Measurements from ENCODE around the gene ST3GAL2. TPM values are rescaled to one million over a fixed set of nuclear protein-coding genes. Genes with fewer than 3 reads are reported as not detected.

The ST3GAL2 gene
- total RNA-seq, 2 donors from 2014 or later = 56.4 to 57.8 TPM

DNA sequence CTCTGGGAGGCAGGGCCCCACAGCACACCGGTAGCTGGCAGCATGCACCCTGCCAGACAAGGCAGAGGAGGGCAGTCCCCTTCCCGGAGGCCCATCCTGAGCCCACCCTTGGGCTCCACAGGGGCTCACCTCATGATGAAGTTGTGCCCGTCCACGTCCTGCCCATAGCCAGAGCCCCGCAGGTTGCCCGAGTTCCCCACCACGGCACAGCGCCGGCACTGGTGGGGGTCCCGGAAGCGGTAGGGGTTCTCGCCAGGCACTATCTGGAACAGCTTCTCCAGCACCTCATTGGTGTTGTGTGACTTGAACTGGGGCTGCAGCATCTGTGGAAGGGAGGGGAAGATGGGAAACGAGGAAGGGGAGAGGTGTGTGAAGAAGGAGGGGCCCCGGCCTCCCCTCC lies 44.0 kb downstream of the ST3GAL2 start:
- Mint-ChIP-seq H3K4me1 (peaks cover 5% of the 10 kb centered on the region), H3K36me3 (ENCODE audit: low read depth) (peaks cover 51% of the 10 kb centered on the region), H3K27me3 (ENCODE audit: insufficient read depth) (no peaks in the 10 kb centered on the region), H3K4me3 (no peak overlapping the region), H3K27ac (no peak overlapping the region), H3K9me3 (no peaks in the 10 kb centered on the region)
- DNase-seq = no peak
- no peak overlapping the region for H3K27ac ChIP-seq (ENCODE audit: low read depth, low read length)
- TF ChIP-seq, protein P1, sequence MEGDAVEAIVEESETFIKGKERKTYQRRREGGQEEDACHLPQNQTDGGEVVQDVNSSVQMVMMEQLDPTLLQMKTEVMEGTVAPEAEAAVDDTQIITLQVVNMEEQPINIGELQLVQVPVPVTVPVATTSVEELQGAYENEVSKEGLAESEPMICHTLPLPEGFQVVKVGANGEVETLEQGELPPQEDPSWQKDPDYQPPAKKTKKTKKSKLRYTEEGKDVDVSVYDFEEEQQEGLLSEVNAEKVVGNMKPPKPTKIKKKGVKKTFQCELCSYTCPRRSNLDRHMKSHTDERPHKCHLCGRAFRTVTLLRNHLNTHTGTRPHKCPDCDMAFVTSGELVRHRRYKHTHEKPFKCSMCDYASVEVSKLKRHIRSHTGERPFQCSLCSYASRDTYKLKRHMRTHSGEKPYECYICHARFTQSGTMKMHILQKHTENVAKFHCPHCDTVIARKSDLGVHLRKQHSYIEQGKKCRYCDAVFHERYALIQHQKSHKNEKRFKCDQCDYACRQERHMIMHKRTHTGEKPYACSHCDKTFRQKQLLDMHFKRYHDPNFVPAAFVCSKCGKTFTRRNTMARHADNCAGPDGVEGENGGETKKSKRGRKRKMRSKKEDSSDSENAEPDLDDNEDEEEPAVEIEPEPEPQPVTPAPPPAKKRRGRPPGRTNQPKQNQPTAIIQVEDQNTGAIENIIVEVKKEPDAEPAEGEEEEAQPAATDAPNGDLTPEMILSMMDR (conservative IDR thresholded peaks at IDR 0.05) = no peak
- 96 to 98% methylated on average over 11 to 13 of the region's 14 CpGs for WGBS, 2 experiments (ENCODE audit: insufficient coverage in 1 of 2, insufficient read length in 1 of 2)
- no peaks in the 10 kb centered on the region for H3K27me3 ChIP-seq (ENCODE audit: control insufficient read depth, insufficient read depth, low read length, poor library complexity, severe bottlenecking)
- no peaks in the 10 kb centered on the region for H3K9me3 ChIP-seq (ENCODE audit: control insufficient read depth, low read length)
- no peak overlapping the region for H3K4me3 ChIP-seq (ENCODE audit: low read length)
- H3K36me3 ChIP-seq (ENCODE audit: control insufficient read depth, insufficient read depth, low read length) = peaks cover 80% of the 10 kb centered on the region
- H3K4me1 ChIP-seq (ENCODE audit: control insufficient read depth, insufficient read depth, low read length) = no peaks in the 10 kb centered on the region
- H3K9ac ChIP-seq (ENCODE audit: extremely low read depth, low read length, poor library complexity, severe bottlenecking) = no peak overlapping the region

DNA sequence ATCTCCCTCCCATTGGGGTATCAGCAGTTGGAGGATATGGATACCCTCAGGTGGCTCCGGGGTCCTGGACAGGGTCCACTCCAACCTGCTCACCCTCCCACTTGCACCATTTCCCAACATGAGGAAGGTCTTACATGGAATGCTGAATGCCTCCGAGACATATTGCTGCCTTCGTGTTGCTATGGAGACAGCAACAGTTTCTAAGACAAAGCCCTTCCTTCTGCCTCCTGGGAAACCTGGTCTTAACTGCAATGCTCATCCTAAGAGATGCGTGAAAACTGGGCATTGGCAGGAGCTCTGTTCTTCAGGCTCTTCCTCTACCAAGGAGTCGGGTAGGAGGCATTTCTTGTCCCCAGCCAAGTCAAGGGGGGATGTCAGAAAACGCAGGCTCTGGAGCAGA lies 45.2 kb downstream of the ST3GAL2 start:
- TF ChIP-seq, protein P1 (conservative IDR thresholded peaks at IDR 0.05) = no peak
- H3K27me3 ChIP-seq (ENCODE audit: control insufficient read depth, insufficient read depth, low read length, poor library complexity, severe bottlenecking) = no peaks in the 10 kb centered on the region
- no peak overlapping the region for H3K4me3 Mint-ChIP-seq
- no peaks in the 10 kb centered on the region for H3K4me1 ChIP-seq (ENCODE audit: control insufficient read depth, insufficient read depth, low read length)
- H3K36me3 ChIP-seq (ENCODE audit: control insufficient read depth, insufficient read depth, low read length) = peaks cover 78% of the 10 kb centered on the region
- no peaks in the 10 kb centered on the region for H3K27me3 Mint-ChIP-seq (ENCODE audit: insufficient read depth)
- 92 to 96% methylated on average over 6 of the region's 6 CpGs for WGBS, 2 experiments (ENCODE audit: insufficient coverage in 1 of 2, insufficient read length in 1 of 2)
- peaks cover 51% of the 10 kb centered on the region for H3K36me3 Mint-ChIP-seq (ENCODE audit: low read depth)
- H3K4me1 Mint-ChIP-seq = peaks cover 5% of the 10 kb centered on the region
- H3K9me3 ChIP-seq (ENCODE audit: control insufficient read depth, low read length) = no peaks in the 10 kb centered on the region
- H3K9me3 Mint-ChIP-seq = no peaks in the 10 kb centered on the region
- no peak for DNase-seq
- H3K9ac ChIP-seq (ENCODE audit: extremely low read depth, low read length, poor library complexity, severe bottlenecking) = no peak overlapping the region
- no peak overlapping the region for H3K27ac ChIP-seq (ENCODE audit: low read depth, low read length)
- no peak overlapping the region for H3K27ac Mint-ChIP-seq
- H3K4me3 ChIP-seq (ENCODE audit: low read length) = no peak overlapping the region

DNA sequence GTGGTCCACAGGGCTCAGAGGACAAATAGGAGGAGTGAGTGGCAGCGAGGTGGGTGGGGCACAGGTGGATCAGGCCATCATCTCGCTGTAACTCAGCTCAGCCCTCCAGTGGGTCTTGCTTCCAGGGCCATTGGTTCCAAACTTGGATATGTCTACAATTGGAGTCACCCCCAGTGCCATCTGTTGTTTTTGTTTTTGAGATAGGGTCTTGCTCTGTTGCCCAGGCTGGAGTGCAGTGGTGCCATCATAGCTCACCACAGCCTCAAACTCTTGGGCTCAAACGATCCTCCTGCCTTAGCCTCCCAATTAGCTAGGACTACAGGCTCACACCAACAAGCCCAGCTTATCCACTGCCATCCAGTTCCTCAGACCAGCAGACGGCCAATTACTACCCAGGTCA lies 46.3 kb downstream of the ST3GAL2 start:
- TF ChIP-seq, protein P1 (conservative IDR thresholded peaks at IDR 0.05) = no peak
- no peak overlapping the region for H3K4me3 Mint-ChIP-seq
- no peaks in the 10 kb centered on the region for H3K4me1 ChIP-seq (ENCODE audit: control insufficient read depth, insufficient read depth, low read length)

More for the DNA sequence above, 46.3 kb downstream of the ST3GAL2 start:
- H3K9me3 ChIP-seq (ENCODE audit: control insufficient read depth, low read length) = no peaks in the 10 kb centered on the region
- no peaks in the 10 kb centered on the region for H3K9me3 Mint-ChIP-seq
- peaks cover 78% of the 10 kb centered on the region for H3K36me3 ChIP-seq (ENCODE audit: control insufficient read depth, insufficient read depth, low read length)
- H3K4me1 Mint-ChIP-seq = peaks cover 5% of the 10 kb centered on the region
- no peak overlapping the region for H3K9ac ChIP-seq (ENCODE audit: extremely low read depth, low read length, poor library complexity, severe bottlenecking)
- H3K4me3 ChIP-seq (ENCODE audit: low read length) = no peak overlapping the region
- DNase-seq = no peak
- peaks cover 57% of the 10 kb centered on the region for H3K36me3 Mint-ChIP-seq (ENCODE audit: low read depth)
- H3K27ac Mint-ChIP-seq = no peak overlapping the region
- no peaks in the 10 kb centered on the region for H3K27me3 ChIP-seq (ENCODE audit: control insufficient read depth, insufficient read depth, low read length, poor library complexity, severe bottlenecking)
- WGBS, 2 experiments (ENCODE audit: insufficient coverage in 1 of 2, insufficient read length in 1 of 2) = 80 to 97% methylated on average over 2 to 4 of the region's 4 CpGs
- H3K27me3 Mint-ChIP-seq (ENCODE audit: insufficient read depth) = no peaks in the 10 kb centered on the region
- no peak overlapping the region for H3K27ac ChIP-seq (ENCODE audit: low read depth, low read length)
